ENCODE results near the gene COQ5.

GRCh38 chr12:120536064-120536791 is 7.3 kb upstream of the COQ5 start:
- TF ChIP-seq POLR2A (IDR thresholded peaks at IDR 0.05) (no peak), CTCF (IDR thresholded peaks at IDR 0.05) (no peak), EP300 (IDR thresholded peaks at IDR 0.05) (no peak)
